Endodermal cell (in vitro differentiated cells): ENCODE results near the gene DPPA2. TPM values are rescaled to one million over a fixed set of nuclear protein-coding genes. Genes with fewer than 3 reads are reported as not detected.
"Not testable (repeated sequence)": the region's sequence is repeated elsewhere in the genome, so short reads cannot be mapped to it uniquely, and the experiment has no call there.

Experiments
- DNase-seq: peaks from one replicate; pipeline ENCODE4 v3.0.0-alpha.2; 2017
- H3K27ac ChIP-seq: 2 replicates; pipeline ENCODE4 v1.5.1; 2013; ENCODE audit warnings: mild to moderate bottlenecking, low read depth, low read length, moderate library complexity
- H3K27me3 ChIP-seq: 2 replicates; pipeline ENCODE4 v1.6.1; 2013; ENCODE audit warnings: mild to moderate bottlenecking, low read length, moderate library complexity; ENCODE audit not compliant: insufficient read depth, control insufficient read depth, poor library complexity, severe bottlenecking
- H3K36me3 ChIP-seq: 2 replicates; pipeline ENCODE4 v1.7.0; 2013; ENCODE audit warnings: mild to moderate bottlenecking, low read length, moderate library complexity; ENCODE audit not compliant: control insufficient read depth, insufficient read depth
- H3K4me1 ChIP-seq: one replicate; pipeline ENCODE4 v1.7.0; 2013; ENCODE audit warnings: low read length; ENCODE audit not compliant: control insufficient read depth, insufficient read depth
- H3K4me3 ChIP-seq: 2 replicates; pipeline ENCODE4 v1.5.1; 2013; ENCODE audit warnings: mild to moderate bottlenecking, low read length, moderate library complexity
- H3K9ac ChIP-seq: 2 replicates; pipeline ENCODE4 v1.6.1; 2013; ENCODE audit warnings: mild to moderate bottlenecking, low read length, moderate library complexity; ENCODE audit not compliant: poor library complexity, severe bottlenecking; ENCODE audit errors: extremely low read depth
- H3K9me3 ChIP-seq: 2 replicates; pipeline ENCODE4 v1.6.1; 2013; ENCODE audit warnings: mild to moderate bottlenecking, low read length, moderate library complexity; ENCODE audit not compliant: control insufficient read depth
- H3K27ac Mint-ChIP-seq: 2 replicates; pipeline ENCODE4 v1.8.0; 2020; ENCODE audit warnings: mixed read lengths
- H3K27me3 Mint-ChIP-seq: 2 replicates; pipeline ENCODE4 v1.8.0; 2021; ENCODE audit warnings: mild to moderate bottlenecking, mixed read lengths; ENCODE audit not compliant: insufficient read depth
- H3K36me3 Mint-ChIP-seq: 2 replicates; pipeline ENCODE4 v1.8.0; 2020; ENCODE audit warnings: low read depth, mixed read lengths
- H3K4me1 Mint-ChIP-seq: 2 replicates; pipeline ENCODE4 v1.8.0; 2020; ENCODE audit warnings: mixed read lengths
- H3K4me3 Mint-ChIP-seq: 2 replicates; pipeline ENCODE4 v1.8.0; 2020; ENCODE audit warnings: mild to moderate bottlenecking, moderate library complexity, mixed read lengths
- H3K9me3 Mint-ChIP-seq: 2 replicates; pipeline ENCODE4 v1.8.0; 2020; ENCODE audit warnings: mild to moderate bottlenecking, mixed read lengths
- WGBS, 2 experiments: methylation state at CpG; one replicate each; pipeline versions ENCODE4 v1.1.5 to v1.1.7; 2013; ENCODE audit warnings: missing lambda C conversion rate in 2 of 2, mixed read lengths in 1 of 2; ENCODE audit not compliant: insufficient coverage in 1 of 2, insufficient read length in 1 of 2; 5-methylcytosine and 5-hydroxymethylcytosine counted together
- total RNA-seq, 2 donors: library from RNA; stranded (reverse); fragmentation: NEBNext Ultra II Directional in 1 of 2; extraction: Animal tissue kit (Norgen Biotek cat#: 25700) in 1 of 2; gene quantifications; 2 replicates in 1 of 2; 3 replicates in 1 of 2; pipeline ENCODE4 v1.2.1, GENCODE V29; 2021
- TF ChIP-seq, protein P1 (sequence below): fragments of 200-600 bp; sonication (generic); conservative IDR thresholded peaks from 2 replicates; pipeline ENCODE4 v1.5.0; 2021; ENCODE audit warnings: antibody characterized with exemption, mild to moderate bottlenecking

Gene DPPA2
- total RNA-seq, 2 donors from 2014 or later = 1.7 to 3.1 TPM

DNA sequence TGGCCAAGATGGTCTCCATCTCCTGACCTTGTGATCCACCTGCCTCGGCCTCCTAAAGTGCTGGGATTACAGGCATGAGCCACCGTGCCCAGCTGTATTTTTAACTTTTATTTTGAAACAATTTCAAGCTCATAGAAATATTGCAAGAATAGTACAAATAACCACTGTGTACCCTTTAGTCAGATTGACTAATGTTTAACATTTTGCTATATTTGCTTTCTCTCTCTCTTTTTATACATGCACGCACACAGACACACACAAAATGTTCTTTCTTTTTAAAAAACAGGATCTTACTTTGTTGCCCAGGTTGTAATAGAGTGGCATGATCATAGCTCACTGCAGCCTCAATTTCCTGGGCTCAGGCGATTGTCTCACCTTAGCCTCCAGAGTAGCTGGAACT, 46.5 kb upstream of the DPPA2 start:
- no peaks in the 10 kb centered on the region for H3K9me3 ChIP-seq
- H3K9ac ChIP-seq = no peak overlapping the region
- no peaks in the 10 kb centered on the region for H3K9me3 Mint-ChIP-seq
- H3K27me3 Mint-ChIP-seq = no peaks in the 10 kb centered on the region
- H3K27me3 ChIP-seq = no peaks in the 10 kb centered on the region
- H3K4me3 Mint-ChIP-seq = no peak overlapping the region
- 90 to 93% methylated on average over 2 to 4 of the region's 4 CpGs for WGBS, 2 experiments
- no peak overlapping the region for H3K4me3 ChIP-seq
- no peak for DNase-seq
- H3K36me3 ChIP-seq = no peaks in the 10 kb centered on the region
- TF ChIP-seq, protein P1, sequence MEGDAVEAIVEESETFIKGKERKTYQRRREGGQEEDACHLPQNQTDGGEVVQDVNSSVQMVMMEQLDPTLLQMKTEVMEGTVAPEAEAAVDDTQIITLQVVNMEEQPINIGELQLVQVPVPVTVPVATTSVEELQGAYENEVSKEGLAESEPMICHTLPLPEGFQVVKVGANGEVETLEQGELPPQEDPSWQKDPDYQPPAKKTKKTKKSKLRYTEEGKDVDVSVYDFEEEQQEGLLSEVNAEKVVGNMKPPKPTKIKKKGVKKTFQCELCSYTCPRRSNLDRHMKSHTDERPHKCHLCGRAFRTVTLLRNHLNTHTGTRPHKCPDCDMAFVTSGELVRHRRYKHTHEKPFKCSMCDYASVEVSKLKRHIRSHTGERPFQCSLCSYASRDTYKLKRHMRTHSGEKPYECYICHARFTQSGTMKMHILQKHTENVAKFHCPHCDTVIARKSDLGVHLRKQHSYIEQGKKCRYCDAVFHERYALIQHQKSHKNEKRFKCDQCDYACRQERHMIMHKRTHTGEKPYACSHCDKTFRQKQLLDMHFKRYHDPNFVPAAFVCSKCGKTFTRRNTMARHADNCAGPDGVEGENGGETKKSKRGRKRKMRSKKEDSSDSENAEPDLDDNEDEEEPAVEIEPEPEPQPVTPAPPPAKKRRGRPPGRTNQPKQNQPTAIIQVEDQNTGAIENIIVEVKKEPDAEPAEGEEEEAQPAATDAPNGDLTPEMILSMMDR = no peak
- no peaks in the 10 kb centered on the region for H3K36me3 Mint-ChIP-seq
- H3K27ac Mint-ChIP-seq = no peak overlapping the region
- no peaks in the 10 kb centered on the region for H3K4me1 Mint-ChIP-seq
- H3K27ac ChIP-seq = no peak overlapping the region
- H3K4me1 ChIP-seq = no peaks in the 10 kb centered on the region

DNA sequence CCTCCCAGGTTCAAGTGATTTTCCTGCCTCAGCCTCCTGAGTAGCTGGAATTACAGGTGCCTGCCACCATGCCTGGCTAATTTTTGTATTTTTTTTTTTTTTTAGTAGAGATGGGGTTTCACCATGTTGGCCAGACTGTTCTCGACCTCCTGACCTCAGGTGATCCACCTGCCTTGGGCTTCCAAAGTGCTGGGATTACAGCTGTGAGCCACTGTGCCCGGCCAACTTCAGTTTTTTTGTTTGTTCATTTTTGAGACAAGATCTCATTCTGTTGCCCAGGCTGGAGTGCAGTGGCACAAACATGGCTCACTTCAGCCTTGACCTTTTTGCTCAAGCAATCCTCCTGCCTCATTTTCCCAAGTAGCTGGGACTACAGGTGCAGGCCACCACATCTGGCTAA, 42.5 kb upstream of the DPPA2 start:
- peaks cover 17% of the 10 kb centered on the region for H3K4me1 Mint-ChIP-seq
- not testable (repeated sequence) for H3K27me3 Mint-ChIP-seq, H3K4me3 Mint-ChIP-seq, H3K4me3 ChIP-seq, H3K9me3 ChIP-seq, H3K27me3 ChIP-seq, H3K9ac ChIP-seq, H3K9me3 Mint-ChIP-seq, H3K27ac ChIP-seq, H3K4me1 ChIP-seq, H3K36me3 Mint-ChIP-seq, DNase-seq, H3K27ac Mint-ChIP-seq, H3K36me3 ChIP-seq
- 89 to 96% methylated on average over 2 of the region's 2 CpGs for WGBS, 2 experiments

DNA sequence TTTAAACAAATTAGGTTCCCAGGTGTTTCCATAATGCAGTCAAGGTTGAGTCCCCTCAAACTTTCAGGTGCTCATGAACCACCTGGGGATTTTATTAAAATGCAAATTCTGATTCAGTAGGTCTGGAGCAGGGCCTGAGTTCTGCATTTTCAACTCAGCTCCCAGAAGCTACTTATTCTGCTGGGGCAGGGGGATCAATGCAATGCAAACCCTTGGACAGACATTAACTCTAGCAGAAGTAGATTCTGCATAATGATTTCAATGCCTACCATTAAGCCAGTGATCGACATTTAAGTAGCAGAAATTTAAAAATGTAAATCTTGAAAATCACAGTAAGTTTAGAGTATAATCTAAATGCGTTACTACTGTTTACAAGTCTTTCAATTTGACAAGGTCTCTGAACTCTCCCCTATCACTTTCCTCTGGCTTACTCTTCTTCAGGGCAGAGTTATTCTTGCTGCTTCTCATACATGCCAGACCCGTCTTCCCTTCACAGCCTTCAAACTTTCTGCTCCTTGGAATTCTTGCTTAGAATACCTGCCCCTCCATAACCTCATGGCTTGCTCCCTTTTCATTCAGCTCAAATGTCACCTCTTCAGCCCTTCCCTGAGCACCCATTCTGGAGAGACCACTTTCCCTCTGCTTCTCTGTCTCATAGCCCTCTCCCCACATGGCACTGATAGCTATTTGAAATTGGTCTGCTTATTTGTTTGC, 40.3 kb upstream of the DPPA2 start:
- peak overlapping the region; percentile 43 for H3K27ac Mint-ChIP-seq
- H3K36me3 Mint-ChIP-seq = no peaks in the 10 kb centered on the region
- H3K9ac ChIP-seq = no peak overlapping the region
- no peak overlapping the region for H3K4me3 ChIP-seq
- H3K9me3 ChIP-seq = no peaks in the 10 kb centered on the region
- H3K4me3 Mint-ChIP-seq = peak overlapping the region; percentile 61
- no peaks in the 10 kb centered on the region for H3K27me3 Mint-ChIP-seq
- no peaks in the 10 kb centered on the region for H3K27me3 ChIP-seq
- H3K27ac ChIP-seq = peak overlapping the region; percentile 80
- DNase-seq = peak; percentile 58
- no peaks in the 10 kb centered on the region for H3K9me3 Mint-ChIP-seq
- TF ChIP-seq, protein P1 = no peak
- WGBS, 2 experiments = 59 to 65% methylated on average over 3 of the region's 3 CpGs
- no peaks in the 10 kb centered on the region for H3K36me3 ChIP-seq
- peaks cover 22% of the 10 kb centered on the region for H3K4me1 Mint-ChIP-seq
- H3K4me1 ChIP-seq = peaks cover 4% of the 10 kb centered on the region
